ENCODE results near the gene TSPAN33. TPM values are rescaled to one million over a fixed set of nuclear protein-coding genes. Genes with fewer than 3 reads are reported as not detected.

Gene TSPAN33
- total and polyA plus RNA-seq, 9 of the 15 experiments (the other 6 are each of a cell fraction or from before 2014, with no cell fraction given), result 0.03 to 1.5 (median 0.23) TPM; not detected in 2

GRCh38 chr7:129218514-129219062 is 74.1 kb downstream of the TSPAN33 start (continued):
- peak; percentile 96 for TF ChIP-seq TFAP4 (CRISPR knock-in tag; IDR thresholded peaks at IDR 0.05; ENCODE audit: borderline replicate concordance)
- TF ChIP-seq ZKSCAN1 (IDR thresholded peaks at IDR 0.05; ENCODE audit: low read depth, low read length), result 0 out of 2 replicates have a peak, but pooled peaks have one; percentile 28
- TF ChIP-seq ZNF408 (CRISPR knock-in tag; IDR thresholded peaks at IDR 0.05; ENCODE audit: low read depth), result no peak
- 0 out of 2 replicates have a peak, but pooled peaks have one; percentile 39 for TF ChIP-seq MYC (IDR thresholded peaks at IDR 0.05; ENCODE audit: low read depth, low read length)
- TF ChIP-seq MYC (CRISPR knock-in tag; IDR thresholded peaks at IDR 0.05; ENCODE audit: borderline replicate concordance, low read depth), result no peak
- TF ChIP-seq EP300 (IDR thresholded peaks at IDR 0.05; ENCODE audit: low read length), result peak; percentile 28; the same call in 1 of the 2 replicates
- no peak for TF ChIP-seq ZNF551 (CRISPR knock-in tag; IDR thresholded peaks at IDR 0.05)
- TF ChIP-seq ZNF592 (IDR thresholded peaks at IDR 0.05), result no peak
- TF ChIP-seq MGA (IDR thresholded peaks at IDR 0.05), result no peak

Measured in K562 (cell line).